HEK293 (cell line): Measurements from ENCODE around the gene IFI27L1.

Source experiments
- CTCF ChIA-PET: fragments of 350-600 bp; formaldehyde crosslinking; extraction: SDS; loops from one replicate; lab custom pipeline; 2021; ENCODE audit warnings: antibody characterized with exemption; lab: Yijun Ruan, JAX
- POLR2A ChIA-PET: fragments of 300-600 bp; formaldehyde crosslinking; extraction: SDS; loops from one replicate; lab custom pipeline; 2020; ENCODE audit warnings: antibody characterized with exemption, inconsistent platforms; lab: Yijun Ruan, JAX
- H3K27ac ChIP-seq: fragments of 200-500 bp; sonication (Bioruptor generic); 2 replicates; pipeline ENCODE4 v1.5.1; 2014; ENCODE audit warnings: low read depth, low read length, control low read depth, inconsistent platforms; ENCODE audit errors: extremely low read depth
- H3K36me3 ChIP-seq, 2 experiments: fragments of 200-500 bp in 1 of 2; sonication (Bioruptor generic) in 1 of 2; 1 replicate in 1 of 2; 2 replicates in 1 of 2; pipeline ENCODE4 v1.5.1; 2014 to 2017; ENCODE audit warnings: inconsistent platforms in 2 of 2, low read length in 2 of 2; ENCODE audit not compliant: control insufficient read depth in 2 of 2, insufficient read depth in 1 of 2
- H3K4me1 ChIP-seq: fragments of 200-500 bp; sonication (Bioruptor generic); 2 replicates; pipeline ENCODE4 v1.5.1; 2014; ENCODE audit warnings: mild to moderate bottlenecking, low read length, inconsistent platforms; ENCODE audit not compliant: control insufficient read depth, insufficient read depth
- H3K4me3 ChIP-seq: 2 replicates; pipeline ENCODE4 v1.5.1; 2011; ENCODE audit warnings: low read depth, mild to moderate bottlenecking, control low read depth, low read length, moderate library complexity
- H3K9me3 ChIP-seq: fragments of 200-500 bp; sonication (Bioruptor generic); 2 replicates; pipeline ENCODE4 v1.5.1; 2014; ENCODE audit warnings: low read depth, low read length, inconsistent platforms; ENCODE audit not compliant: control insufficient read depth, insufficient read depth
- BCL11A ChIP-seq: fragments of 450-650 bp; formaldehyde crosslinking; IDR thresholded peaks from 2 replicates; pipeline ENCODE4 v1.5.1; 2016; ENCODE audit warnings: low read depth, missing biosample characterization, missing genetic modification characterization
- BCL11B ChIP-seq: fragments of 450-650 bp; formaldehyde crosslinking; IDR thresholded peaks from 2 replicates; pipeline ENCODE4 v1.5.1; 2016; ENCODE audit warnings: low read depth, missing biosample characterization, missing genetic modification characterization
- HOXD13 ChIP-seq: sonication (generic); formaldehyde crosslinking; IDR thresholded peaks from 2 replicates; pipeline ENCODE4 v1.8.0; 2022; ENCODE audit warnings: missing genetic modification reagents, borderline replicate concordance
- KLF10 ChIP-seq: fragments of 450-650 bp; IDR thresholded peaks from 2 replicates; pipeline ENCODE4 v1.5.1; 2018; ENCODE audit warnings: missing biosample characterization, mild to moderate bottlenecking, missing genetic modification characterization
- PRDM1 ChIP-seq: fragments of 450-650 bp; formaldehyde crosslinking; IDR thresholded peaks from 2 replicates; pipeline ENCODE4; 2016; ENCODE audit warnings: missing biosample characterization, missing genetic modification characterization
- WT1 ChIP-seq: fragments of 450-650 bp; formaldehyde crosslinking; IDR thresholded peaks from 2 replicates; pipeline ENCODE4 v1.5.1; 2016; ENCODE audit warnings: missing biosample characterization, missing genetic modification characterization
- ZFHX2 ChIP-seq: fragments of 450-650 bp; formaldehyde crosslinking; conservative IDR thresholded peaks from 2 replicates; pipeline ENCODE4 v1.5.1; 2016; ENCODE audit warnings: missing biosample characterization, missing genetic modification characterization
- ZNF10 ChIP-seq: fragments of 450-650 bp; formaldehyde crosslinking; IDR thresholded peaks from 2 replicates; pipeline ENCODE4 v1.5.1; 2017; ENCODE audit warnings: missing biosample characterization, missing genetic modification characterization
- ZNF112 ChIP-seq: fragments of 450-650 bp; formaldehyde crosslinking; IDR thresholded peaks from 2 replicates; pipeline ENCODE4 v1.5.0; 2017; ENCODE audit warnings: missing biosample characterization, missing genetic modification characterization
- ZNF16 ChIP-seq: fragments of 450-650 bp; formaldehyde crosslinking; IDR thresholded peaks from 2 replicates; pipeline ENCODE4 v1.5.1; 2016; ENCODE audit warnings: low read depth, missing biosample characterization, missing genetic modification characterization
- ZNF184 ChIP-seq: fragments of 450-650 bp; IDR thresholded peaks from 2 replicates; pipeline ENCODE4 v1.5.1; 2018; ENCODE audit warnings: missing biosample characterization, mild to moderate bottlenecking, missing genetic modification characterization
- ZNF24 ChIP-seq: fragments of 450-650 bp; formaldehyde crosslinking; IDR thresholded peaks from 2 replicates; pipeline ENCODE4 v1.5.1; 2016; ENCODE audit warnings: missing biosample characterization, missing genetic modification characterization
- ZNF292 ChIP-seq: fragments of 450-650 bp; formaldehyde crosslinking; IDR thresholded peaks from 2 replicates; pipeline ENCODE4 v1.5.1; 2016; ENCODE audit warnings: low read depth, missing biosample characterization, missing genetic modification characterization, borderline replicate concordance
- ZNF341 ChIP-seq: fragments of 450-650 bp; formaldehyde crosslinking; IDR thresholded peaks from 2 replicates; pipeline ENCODE4; 2016; ENCODE audit warnings: low read depth, missing biosample characterization, missing genetic modification characterization
- ZNF37A ChIP-seq: fragments of 450-650 bp; IDR thresholded peaks from 2 replicates; pipeline ENCODE4 v1.5.1; 2018; ENCODE audit warnings: missing biosample characterization, missing genetic modification characterization
- ZNF394 ChIP-seq: fragments of 450-650 bp; formaldehyde crosslinking; IDR thresholded peaks from 2 replicates; pipeline ENCODE4 v1.5.1; 2016; ENCODE audit warnings: missing biosample characterization, missing genetic modification characterization, mild to moderate bottlenecking, moderate library complexity, borderline replicate concordance
- ZNF426 ChIP-seq: fragments of 450-650 bp; formaldehyde crosslinking; IDR thresholded peaks from 2 replicates; pipeline ENCODE4 v1.5.1; 2017; ENCODE audit warnings: missing biosample characterization, missing genetic modification characterization, mild to moderate bottlenecking, inconsistent platforms, moderate library complexity
- ZNF544 ChIP-seq: fragments of 450-650 bp; formaldehyde crosslinking; IDR thresholded peaks from 2 replicates; pipeline ENCODE4 v1.5.0; 2017; ENCODE audit warnings: missing biosample characterization, missing genetic modification characterization
- ZNF571 ChIP-seq: fragments of 450-650 bp; formaldehyde crosslinking; IDR thresholded peaks from 2 replicates; pipeline ENCODE4 v1.5.0; 2017; ENCODE audit warnings: missing biosample characterization, missing genetic modification characterization
- ZNF596 ChIP-seq: fragments of 450-650 bp; IDR thresholded peaks from 2 replicates; pipeline ENCODE4 v1.5.0; 2018; ENCODE audit warnings: missing biosample characterization, mild to moderate bottlenecking, missing genetic modification characterization, moderate library complexity
- ZNF654 ChIP-seq: fragments of 450-650 bp; formaldehyde crosslinking; IDR thresholded peaks from 2 replicates; pipeline ENCODE4 v1.5.1; 2016; ENCODE audit warnings: low read depth, missing biosample characterization, missing genetic modification characterization
- ZNF658 ChIP-seq: fragments of 450-650 bp; formaldehyde crosslinking; IDR thresholded peaks from 2 replicates; pipeline ENCODE4; 2016; ENCODE audit warnings: missing biosample characterization, missing genetic modification characterization
- ZNF660 ChIP-seq: fragments of 450-650 bp; IDR thresholded peaks from 2 replicates; pipeline ENCODE4 v1.5.1; 2018; ENCODE audit warnings: missing biosample characterization, mild to moderate bottlenecking, missing genetic modification characterization
- ZNF664 ChIP-seq: fragments of 450-650 bp; formaldehyde crosslinking; IDR thresholded peaks from 2 replicates; pipeline ENCODE4 v1.5.1; 2016; ENCODE audit warnings: missing biosample characterization, missing genetic modification characterization
- ZNF677 ChIP-seq: fragments of 450-650 bp; IDR thresholded peaks from 2 replicates; pipeline ENCODE4 v1.5.0; 2018; ENCODE audit warnings: missing biosample characterization, mild to moderate bottlenecking, missing genetic modification characterization, moderate library complexity
- ZNF785 ChIP-seq: fragments of 450-650 bp; formaldehyde crosslinking; IDR thresholded peaks from 2 replicates; pipeline ENCODE4 v1.5.1; 2016; ENCODE audit warnings: missing biosample characterization, missing genetic modification characterization
- ZNF843 ChIP-seq: fragments of 450-650 bp; formaldehyde crosslinking; IDR thresholded peaks from 2 replicates; pipeline ENCODE4 v1.5.1; 2016; ENCODE audit warnings: missing biosample characterization, missing genetic modification characterization
- TF ChIP-seq, protein P1 (sequence below): fragments of 450-650 bp; formaldehyde crosslinking; IDR thresholded peaks from 2 replicates; pipeline ENCODE4 v1.5.1; 2016; ENCODE audit warnings: missing biosample characterization, missing genetic modification characterization
- TF ChIP-seq, protein P2 (sequence below): fragments of 450-650 bp; formaldehyde crosslinking; conservative IDR thresholded peaks from 2 replicates; pipeline ENCODE4 v1.5.1; 2016; ENCODE audit warnings: low read depth, missing biosample characterization, missing genetic modification characterization

The IFI27L1 gene

DNA sequence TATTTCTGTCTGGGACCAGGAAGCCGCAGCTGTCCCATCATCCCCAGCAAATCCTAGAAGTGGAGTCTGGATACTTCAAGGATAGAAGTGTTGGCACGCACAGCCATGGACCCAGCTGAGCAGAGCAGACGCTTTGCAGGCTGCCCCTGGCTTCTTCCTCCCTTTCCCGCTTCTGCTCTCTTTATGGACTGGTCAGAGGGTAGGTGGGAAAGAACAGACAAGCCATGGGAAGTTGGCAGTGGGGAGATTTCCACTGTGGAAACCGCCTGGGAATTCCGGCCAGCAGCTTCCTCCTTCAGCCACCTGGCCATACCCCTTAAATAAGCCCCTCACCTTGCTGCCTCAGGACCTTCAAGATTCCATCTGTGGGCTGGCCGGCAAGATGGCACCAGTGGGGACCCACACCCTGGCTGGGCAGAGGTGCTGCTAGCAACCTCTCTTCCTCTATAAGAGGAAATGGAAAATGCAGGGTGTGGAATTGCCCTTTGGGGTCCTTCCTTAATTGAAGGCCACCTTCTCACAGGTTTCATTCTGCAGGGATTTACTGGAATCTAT is 34.3 kb upstream of the IFI27L1 start (continued):
- TF ChIP-seq ZNF292 (tag by site-specific recombination) (no peak), ZNF426 (no peak), WT1 (no peak), ZNF677 (tag by site-specific recombination) (no peak), ZNF658 (no peak), BCL11A (tag by site-specific recombination) (no peak), ZNF24 (tag by site-specific recombination) (no peak), ZNF184 (tag by site-specific recombination) (no peak), ZFHX2 (tag by site-specific recombination) (no peak)

DNA sequence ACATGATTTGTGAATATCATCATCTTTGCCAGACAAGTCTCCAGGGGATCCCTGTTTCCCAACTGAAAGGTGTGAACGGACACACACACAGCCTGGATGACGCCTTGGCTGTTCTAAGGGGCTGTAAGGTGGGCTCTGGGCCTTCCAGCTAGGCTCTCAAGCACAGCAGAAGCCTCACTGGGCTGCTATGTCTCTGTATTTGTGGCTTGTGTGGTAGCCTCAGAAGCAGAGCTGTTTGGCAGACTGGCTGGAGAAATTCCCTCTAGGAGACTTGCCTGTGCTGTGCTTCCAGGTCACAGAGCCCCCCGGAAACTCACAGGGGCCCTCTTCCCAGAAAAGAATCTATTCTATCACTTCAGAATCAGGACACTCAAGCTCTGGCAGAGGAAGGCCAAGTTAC is 33.5 kb upstream of the IFI27L1 start:
- CTCF ChIA-PET, result interaction anchor here (1.6 to 3.4 kb wide), 5 partner anchors 9 to 133 kb away, joined by 3 to 19 read pairs (median 6); no protein-coding TSS in a partner anchor
- H3K27ac ChIP-seq, result no peak overlapping the region
- POLR2A ChIA-PET, result no interaction called here
- peaks cover 32 to 95% of the 10 kb centered on the region in 2 experiments for H3K36me3 ChIP-seq
- TF ChIP-seq PRDM1 (tag by site-specific recombination), result no peak
- no peak for TF ChIP-seq KLF10
- TF ChIP-seq ZNF394 (tag by site-specific recombination), result no peak
- TF ChIP-seq ZNF596 (tag by site-specific recombination), result no peak
- no peak for TF ChIP-seq BCL11B (tag by site-specific recombination)
- no peak for TF ChIP-seq ZNF664 (tag by site-specific recombination)
- no peak for TF ChIP-seq ZNF341 (tag by site-specific recombination)
- TF ChIP-seq ZNF654, result no peak
- TF ChIP-seq, protein P1, sequence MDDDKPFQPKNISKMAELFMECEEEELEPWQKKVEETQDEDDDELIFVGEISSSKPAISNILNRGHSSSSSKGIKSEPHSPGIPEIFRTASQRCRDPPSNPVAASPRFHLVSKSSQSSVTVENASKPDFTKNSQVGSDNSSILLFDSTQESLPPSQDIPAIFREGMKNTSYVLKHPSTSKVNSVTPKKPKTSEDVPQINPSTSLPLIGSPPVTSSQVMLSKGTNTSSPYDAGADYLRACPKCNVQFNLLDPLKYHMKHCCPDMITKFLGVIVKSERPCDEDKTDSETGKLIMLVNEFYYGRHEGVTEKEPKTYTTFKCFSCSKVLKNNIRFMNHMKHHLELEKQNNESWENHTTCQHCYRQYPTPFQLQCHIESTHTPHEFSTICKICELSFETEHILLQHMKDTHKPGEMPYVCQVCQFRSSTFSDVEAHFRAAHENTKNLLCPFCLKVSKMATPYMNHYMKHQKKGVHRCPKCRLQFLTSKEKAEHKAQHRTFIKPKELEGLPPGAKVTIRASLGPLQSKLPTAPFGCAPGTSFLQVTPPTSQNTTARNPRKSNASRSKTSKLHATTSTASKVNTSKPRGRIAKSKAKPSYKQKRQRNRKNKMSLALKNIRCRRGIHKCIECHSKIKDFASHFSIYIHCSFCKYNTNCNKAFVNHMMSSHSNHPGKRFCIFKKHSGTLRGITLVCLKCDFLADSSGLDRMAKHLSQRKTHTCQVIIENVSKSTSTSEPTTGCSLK (tag by site-specific recombination), result no peak
- TF ChIP-seq ZNF785 (tag by site-specific recombination), result no peak
- TF ChIP-seq ZNF843 (tag by site-specific recombination), result no peak
- peaks cover 4% of the 10 kb centered on the region; the same call in 1 of the 2 replicates for H3K4me1 ChIP-seq
- no peaks in the 10 kb centered on the region for H3K9me3 ChIP-seq
- H3K4me3 ChIP-seq, result no peak overlapping the region

DNA sequence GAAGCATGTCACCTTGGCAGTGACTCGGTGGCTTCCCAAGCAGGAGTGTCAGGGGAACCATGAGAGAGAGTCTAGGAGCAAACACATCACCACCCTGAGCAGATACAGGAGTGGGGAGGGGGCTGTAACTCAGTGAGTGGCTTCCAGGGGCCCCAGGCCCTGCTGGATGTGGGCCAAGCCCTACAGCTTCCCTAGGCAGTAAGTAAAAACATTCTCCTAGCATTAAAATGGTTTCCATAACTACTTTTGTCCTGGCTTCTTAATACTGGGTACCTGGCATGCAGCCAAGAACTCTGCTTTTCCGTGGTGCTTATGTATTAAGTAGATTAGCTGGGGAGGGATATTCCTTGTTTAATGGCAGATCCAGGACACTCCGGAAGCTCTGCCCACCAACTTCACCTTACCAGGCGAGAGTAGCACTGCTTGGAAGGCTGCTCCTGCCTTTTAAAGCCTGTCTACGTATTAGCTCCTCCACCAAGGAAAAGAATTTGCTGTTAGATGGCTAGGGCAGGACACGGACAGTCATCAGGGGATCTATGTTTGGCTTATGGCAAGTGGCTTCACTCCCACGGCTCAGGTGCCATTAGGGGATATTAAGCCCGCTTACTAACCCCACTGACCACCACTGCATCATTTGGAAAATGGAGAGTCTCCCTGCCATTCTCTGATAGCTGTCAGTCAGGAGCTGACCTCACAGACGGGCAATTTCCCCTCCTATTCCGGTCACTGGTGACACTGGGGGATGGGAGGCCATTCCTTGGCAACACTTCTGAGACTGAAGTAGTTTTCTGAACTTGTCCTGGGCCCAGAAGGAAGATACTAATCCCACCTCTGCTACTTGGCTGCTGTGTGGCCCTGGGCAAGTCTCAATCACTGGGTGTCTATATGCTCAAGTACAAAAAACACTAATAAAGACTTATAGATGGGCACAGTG is 32.2 kb upstream of the IFI27L1 start:
- ChIA-PET POLR2A (no interaction called here), CTCF (interaction anchor here (0.6 to 5.2 kb wide), 7 partner anchors 10 to 131 kb away, joined by 3 to 33 read pairs (median 6); no protein-coding TSS in a partner anchor)
- peaks cover 36 to 96% of the 10 kb centered on the region in 2 experiments for H3K36me3 ChIP-seq
- TF ChIP-seq ZNF112 (tag by site-specific recombination) (0 out of 2 replicates have a peak, but pooled peaks have one; percentile 32), ZNF16 (tag by site-specific recombination) (no peak), ZNF544 (tag by site-specific recombination) (peak; percentile 94), HOXD13 (CRISPR knock-in tag) (no peak), KLF10 (0 out of 2 replicates have a peak, but pooled peaks have one; percentile 26), ZNF843 (tag by site-specific recombination) (no peak), ZNF37A (0 out of 2 replicates have a peak, but pooled peaks have one; percentile 45), ZNF10 (tag by site-specific recombination) (no peak), ZNF660 (0 out of 2 replicates have a peak, but pooled peaks have one; percentile 39), ZNF571 (tag by site-specific recombination) (0 out of 2 replicates have a peak, but pooled peaks have one; percentile 30)
- TF ChIP-seq, protein P2, sequence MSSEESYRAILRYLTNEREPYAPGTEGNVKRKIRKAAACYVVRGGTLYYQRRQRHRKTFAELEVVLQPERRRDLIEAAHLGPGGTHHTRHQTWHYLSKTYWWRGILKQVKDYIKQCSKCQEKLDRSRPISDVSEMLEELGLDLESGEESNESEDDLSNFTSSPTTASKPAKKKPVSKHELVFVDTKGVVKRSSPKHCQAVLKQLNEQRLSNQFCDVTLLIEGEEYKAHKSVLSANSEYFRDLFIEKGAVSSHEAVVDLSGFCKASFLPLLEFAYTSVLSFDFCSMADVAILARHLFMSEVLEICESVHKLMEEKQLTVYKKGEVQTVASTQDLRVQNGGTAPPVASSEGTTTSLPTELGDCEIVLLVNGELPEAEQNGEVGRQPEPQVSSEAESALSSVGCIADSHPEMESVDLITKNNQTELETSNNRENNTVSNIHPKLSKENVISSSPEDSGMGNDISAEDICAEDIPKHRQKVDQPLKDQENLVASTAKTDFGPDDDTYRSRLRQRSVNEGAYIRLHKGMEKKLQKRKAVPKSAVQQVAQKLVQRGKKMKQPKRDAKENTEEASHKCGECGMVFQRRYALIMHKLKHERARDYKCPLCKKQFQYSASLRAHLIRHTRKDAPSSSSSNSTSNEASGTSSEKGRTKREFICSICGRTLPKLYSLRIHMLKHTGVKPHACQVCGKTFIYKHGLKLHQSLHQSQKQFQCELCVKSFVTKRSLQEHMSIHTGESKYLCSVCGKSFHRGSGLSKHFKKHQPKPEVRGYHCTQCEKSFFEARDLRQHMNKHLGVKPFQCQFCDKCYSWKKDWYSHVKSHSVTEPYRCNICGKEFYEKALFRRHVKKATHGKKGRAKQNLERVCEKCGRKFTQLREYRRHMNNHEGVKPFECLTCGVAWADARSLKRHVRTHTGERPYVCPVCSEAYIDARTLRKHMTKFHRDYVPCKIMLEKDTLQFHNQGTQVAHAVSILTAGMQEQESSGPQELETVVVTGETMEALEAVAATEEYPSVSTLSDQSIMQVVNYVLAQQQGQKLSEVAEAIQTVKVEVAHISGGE (tag by site-specific recombination), result no peak

More for the DNA sequence above, 32.2 kb upstream of the IFI27L1 start:
- Histone ChIP-seq H3K4me1 (peaks cover 4% of the 10 kb centered on the region; the same call in 1 of the 2 replicates), H3K27ac (no peak overlapping the region), H3K4me3 (no peak overlapping the region), H3K9me3 (no peaks in the 10 kb centered on the region)
